Endothelial cell of umbilical vein (primary cell): Measurements from ENCODE around the gene KCNH2. TPM values are rescaled to one million over a fixed set of nuclear protein-coding genes. Genes with fewer than 3 reads are reported as not detected.

Experiments used
- BruUV-seq: library from RNA; stranded (reverse); fragments of 400-500 nt; replicated peaks from 2 replicates; lab custom pipeline; 2021; lab: Mats Ljungman, UMichigan
- CTCF ChIA-PET: fragments of 300-600, 350-600 bp; sonication (Branson Sonifier 250); formaldehyde crosslinking; loops from one replicate; lab custom pipeline; 2021; ENCODE audit warnings: antibody characterized with exemption, inconsistent platforms; lab: Charles Lee
- POLR2A ChIA-PET: fragments of 300-600, 350-600 bp; sonication (Branson Sonifier 250); formaldehyde crosslinking; loops from one replicate; lab custom pipeline; 2021; ENCODE audit warnings: antibody characterized with exemption, inconsistent platforms; lab: Charles Lee
- DNase-seq: peaks from one replicate; pipeline ENCODE4 v3.0.0-alpha.2; 2011; ENCODE audit warnings: low read depth, low spot score
- FAIRE-seq: peaks from 2 replicates; lab custom pipeline; 2011; peaks lifted over from hg19 to GRCh38; lab: Jason Lieb, UNC
- H2AFZ ChIP-seq: 2 replicates; pipeline ENCODE4 v1.6.0; 2012; ENCODE audit warnings: low read depth, low read length, control low read depth, inconsistent platforms
- H3K27ac ChIP-seq: 2 replicates; pipeline ENCODE4 v1.5.1; 2011; ENCODE audit warnings: low read depth, mild to moderate bottlenecking, control low read depth, low read length, moderate library complexity; ENCODE audit not compliant: insufficient read depth
- H3K27me3 ChIP-seq, 2 experiments: 2 replicates each; pipeline versions ENCODE4 v1.6.0 to v1.6.1; 2011; ENCODE audit warnings: low read length in 2 of 2, mixed read lengths in 1 of 2; ENCODE audit not compliant: control insufficient read depth in 2 of 2, insufficient read depth in 2 of 2
- H3K36me3 ChIP-seq, 2 experiments: 2 replicates in 1 of 2; 3 replicates in 1 of 2; pipeline ENCODE4 v1.5.1; 2011; ENCODE audit warnings: low read length in 2 of 2, mild to moderate bottlenecking in 1 of 2, moderate library complexity in 1 of 2; ENCODE audit not compliant: control insufficient read depth in 2 of 2, insufficient read depth in 2 of 2; ENCODE audit errors: extremely low read depth in 1 of 2
- H3K4me1 ChIP-seq: 3 replicates; pipeline ENCODE4 v1.5.1; 2011; ENCODE audit warnings: mild to moderate bottlenecking, low read length; ENCODE audit not compliant: control insufficient read depth, insufficient read depth; ENCODE audit errors: extremely low read depth
- H3K4me2 ChIP-seq: 2 replicates; pipeline ENCODE4 v1.6.1; 2011; ENCODE audit warnings: low read length, control low read depth, mixed read lengths; ENCODE audit not compliant: insufficient read depth
- H3K4me3 ChIP-seq, 3 experiments: fragments of 200-600 bp in 1 of 3; sonication (generic), shearing (Covaris generic) in 1 of 3; replicated peaks in 1 of 3; 2 replicates each; pipeline ENCODE4 v1.5.1; 2011 to 2016; ENCODE audit warnings: control low read depth in 3 of 3, low read length in 3 of 3, mild to moderate bottlenecking in 2 of 3, inconsistent platforms in 1 of 3, low read depth in 1 of 3, moderate library complexity in 1 of 3; ENCODE audit not compliant: insufficient read depth in 1 of 3
- H3K79me2 ChIP-seq: 2 replicates; pipeline ENCODE4 v1.6.0; 2012; ENCODE audit warnings: low read length, inconsistent platforms; ENCODE audit not compliant: control insufficient read depth, insufficient read depth
- H3K9ac ChIP-seq: replicated peaks from 2 replicates; pipeline ENCODE3; 2011; ENCODE audit warnings: low read length, control low read depth; ENCODE audit not compliant: insufficient read depth; ENCODE audit errors: extremely low read depth
- H3K9me1 ChIP-seq: replicated peaks from 3 replicates; pipeline ENCODE4 v1.6.0; 2011; ENCODE audit warnings: mild to moderate bottlenecking, low read length; ENCODE audit not compliant: control insufficient read depth, insufficient read depth; ENCODE audit errors: extremely low read depth
- H3K9me3 ChIP-seq: replicated peaks from 2 replicates; pipeline ENCODE4 v1.5.1; 2012; ENCODE audit warnings: low read length, inconsistent platforms; ENCODE audit not compliant: control insufficient read depth, insufficient read depth
- H4K20me1 ChIP-seq: replicated peaks from 2 replicates; pipeline ENCODE3; 2011; ENCODE audit warnings: mild to moderate bottlenecking, low read length; ENCODE audit not compliant: control insufficient read depth, insufficient read depth; ENCODE audit errors: extremely low read depth
- CTCF ChIP-seq, 2 donors: IDR thresholded peaks; 1 replicate in 1 of 2; 2 replicates in 1 of 2; pipeline ENCODE4 v1.5.1; 2011; ENCODE audit warnings: low read length in 2 of 2, mild to moderate bottlenecking in 2 of 2, moderate library complexity in 2 of 2, control low read depth in 1 of 2, inconsistent platforms in 1 of 2, low read depth in 1 of 2; ENCODE audit not compliant: insufficient read depth in 1 of 2; ENCODE audit errors: extremely low read depth in 1 of 2
- POLR2AphosphoS5 ChIP-seq: IDR thresholded peaks from 2 replicates; pipeline ENCODE4 v1.6.1; 2012; ENCODE audit warnings: low read depth, mild to moderate bottlenecking, control low read depth, low read length, moderate library complexity; ENCODE audit not compliant: insufficient read depth
- dilution Hi-C: fragments of 300-500 bp; cut with MboI; formaldehyde crosslinking; loops from one replicate; pipeline ENCODE4 v1.15.0; 2019; ENCODE audit warnings: low sequenced_read_pairs; ENCODE audit not compliant: extremely low pct_ligation_motif_present
- intact Hi-C: fragments of 100-400 bp; cut with micrococcal nuclease; formaldehyde crosslinking; loops from one replicate; pipeline ENCODE4 v1.10.0; 2022
- polyA plus RNA-seq, 4 experiments: library from polyadenylated mRNA; depleted of rRNA in 3 of 4; stranded (reverse) in 3 of 4; unstranded in 1 of 4; fragments of >200 nt; gene quantifications; 2 replicates each; pipeline versions ENCODE4 v1.2.1 to v1.2.3, GENCODE V29; 2011 to 2012; ENCODE audit warnings: missing spikeins in 1 of 4
- total RNA-seq: library from RNA; stranded (reverse); gene quantifications from 2 replicates; pipeline ENCODE4 v1.2.3, GENCODE V29; 2021

KCNH2 gene
- total and polyA plus RNA-seq, 2 donors (not counting 3 experiments of a cell fraction or from before 2014, with no cell fraction given) = 0.03 to 0.09 TPM

GRCh38 chr7:151010307-151011096 lies 32.4 kb upstream of the KCNH2 start:
- Histone ChIP-seq H2AFZ (no peak overlapping the region), H3K9me3 (no peaks in the 10 kb centered on the region), H3K36me3 (peaks cover 0 to 26% of the 10 kb centered on the region in 2 experiments), H3K79me2 (no peaks in the 10 kb centered on the region), H3K4me3 (no peak overlapping the region), H3K9ac (no peak overlapping the region), H4K20me1 (no peaks in the 10 kb centered on the region), H3K4me2 (no peak overlapping the region), H3K27me3 (no peaks in the 10 kb centered on the region), H3K27ac (no peak overlapping the region), H3K9me1 (no peaks in the 10 kb centered on the region), H3K4me1 (peaks cover 35% of the 10 kb centered on the region)
- no peak for DNase-seq
- intact Hi-C loops (no loop called here), dilution Hi-C loops (no loop called here)
- TF ChIP-seq CTCF (IDR thresholded peaks at IDR 0.05; ENCODE audit: extremely low read depth in 1 of 2, insufficient read depth in 1 of 2, low read depth in 1 of 2, low read length in 2 of 2) (no peak), POLR2AphosphoS5 (peak; percentile 35)
- BruUV-seq = no TSS peak
- ChIA-PET POLR2A (no interaction called here), CTCF (interaction anchor here (0.9 to 9.4 kb wide), 13 partner anchors 10 to 725 kb away, joined by 3 to 107 read pairs (median 6); partner anchors contain the start of genes ATG9B and NOS3)
- no peak for FAIRE-seq

GRCh38 chr7:151010037-151010306 lies 31.9 kb upstream of the KCNH2 start:
- Histone ChIP-seq H3K27me3 (no peaks in the 10 kb centered on the region), H3K4me2 (no peak overlapping the region), H3K4me1 (peaks cover 35% of the 10 kb centered on the region), H4K20me1 (no peaks in the 10 kb centered on the region), H3K9me1 (no peaks in the 10 kb centered on the region), H3K9ac (no peak overlapping the region), H3K9me3 (no peaks in the 10 kb centered on the region), H2AFZ (no peak overlapping the region), H3K36me3 (peaks cover 0 to 27% of the 10 kb centered on the region in 2 experiments), H3K27ac (no peak overlapping the region), H3K4me3 (no peak overlapping the region), H3K79me2 (no peaks in the 10 kb centered on the region)
- FAIRE-seq = no peak
- DNase-seq = no peak
- TF ChIP-seq POLR2AphosphoS5 = no peak
- POLR2A ChIA-PET = no interaction called here
- intact Hi-C loops (no loop called here), dilution Hi-C loops (no loop called here)
- CTCF ChIA-PET = interaction anchor here (1.0 to 9.4 kb wide), 10 partner anchors 10 to 112 kb away, joined by 3 to 107 read pairs (median 12); partner anchors contain the start of genes ATG9B and NOS3
- BruUV-seq = no TSS peak
